Esophagus muscularis mucosa (tissue), 3 donors: ENCODE measurements around the gene PARN.

Experiments used
- CTCF ChIP-seq, 3 experiments: fragments of 200-600 bp in 2 of 3; fragments of 450-650 bp in 1 of 3; sonication (generic) in 2 of 3; IDR thresholded peaks; one replicate each; pipeline ENCODE4 v1.5.1; 2017 to 2019; ENCODE audit warnings: antibody characterized with exemption in 3 of 3, mild to moderate bottlenecking in 2 of 3, moderate library complexity in 1 of 3
- POLR2A ChIP-seq: fragments of 450-650 bp; IDR thresholded peaks from one replicate; pipeline ENCODE4 v1.6.1; 2017; ENCODE audit warnings: antibody characterized with exemption, moderate library complexity, mild to moderate bottlenecking, low read depth
- POLR2AphosphoS5 ChIP-seq, 2 donors: sonication (generic); formaldehyde crosslinking; IDR thresholded peaks; one replicate each; pipeline ENCODE4 v1.6.1; 2017; ENCODE audit warnings: antibody characterized with exemption in 2 of 2

- TF ChIP-seq CTCF (IDR thresholded peaks at IDR 0.05) (peak in 1 of 3 experiments; percentile 32), POLR2AphosphoS5 (IDR thresholded peaks at IDR 0.05) (no peak), POLR2A (no peak)
Measured at GRCh38 chr16:14489460-14489859, 140.6 kb downstream of the PARN start.
